Vagina (tissue), 2 donors: ENCODE results near the gene CATSPER3.

Experiments
- CTCF ChIP-seq, 3 experiments: fragments of 450-650 bp in 2 of 3; fragments of 200-600 bp in 1 of 3; sonication (generic) in 1 of 3; IDR thresholded peaks; one replicate each; pipeline ENCODE4 v1.5.1; 2017 to 2019; ENCODE audit warnings: antibody characterized with exemption in 3 of 3, mild to moderate bottlenecking in 2 of 3, moderate library complexity in 2 of 3
- POLR2A ChIP-seq, 2 donors: fragments of 450-650 bp; IDR thresholded peaks; one replicate each; pipeline ENCODE4 v1.6.1; 2017; ENCODE audit warnings: antibody characterized with exemption in 2 of 2, mild to moderate bottlenecking in 2 of 2, moderate library complexity in 2 of 2
- POLR2AphosphoS5 ChIP-seq, 2 donors: sonication (generic); formaldehyde crosslinking; IDR thresholded peaks; one replicate each; pipeline ENCODE4 v1.9.0; 2017; ENCODE audit warnings: antibody characterized with exemption in 2 of 2, mild to moderate bottlenecking in 2 of 2, low read depth in 1 of 2; ENCODE audit not compliant: insufficient read depth in 1 of 2

- no peak for TF ChIP-seq POLR2A (IDR thresholded peaks at IDR 0.05)
- TF ChIP-seq CTCF (IDR thresholded peaks at IDR 0.05), result no peak
- no peak for TF ChIP-seq POLR2AphosphoS5 (IDR thresholded peaks at IDR 0.05; ENCODE audit: insufficient read depth in 1 of 2, low read depth in 1 of 2)
Measured at GRCh38 chr5:135005076-135005475, 37.4 kb downstream of the CATSPER3 start.
